Gastrocnemius medialis (tissue), 4 donors: Measurements from ENCODE around the gene STPG3. TPM values are rescaled to one million over a fixed set of nuclear protein-coding genes. Genes with fewer than 3 reads are reported as not detected.
A peak's percentile ranks its signal among the peaks of the same experiment; 100 is the strongest.

ENCODE experiments used
- ATAC-seq, 2 donors: fragments of 150-250 bp; one replicate each; pipeline ENCODE4 v1.9.1; 2016
- DNase-seq, 2 donors: peaks; one replicate each; pipeline ENCODE4 v3.0.0-alpha.2; 2019
- H3K27ac ChIP-seq, 4 donors: fragments of 200-600 bp; sonication (generic); 1 replicate in 1 of 4; 2 replicates in 3 of 4; pipeline ENCODE4 v1.5.1; 2016 to 2018; ENCODE audit warnings: mild to moderate bottlenecking in 2 of 4, moderate library complexity in 1 of 4
- H3K27me3 ChIP-seq, 3 donors: fragments of 200-600 bp; sonication (generic) in 2 of 3; 1 replicate in 1 of 3; 2 replicates in 2 of 3; pipeline versions ENCODE4 v1.5.1 to v1.6.0; 2016 to 2019; ENCODE audit warnings: mild to moderate bottlenecking in 1 of 3, moderate library complexity in 1 of 3
- H3K36me3 ChIP-seq, 2 donors: fragments of 200-600 bp; sonication (generic) in 1 of 2; one replicate each; pipeline ENCODE4 v1.5.1; 2017 to 2018
- H3K4me1 ChIP-seq, 2 donors: fragments of 200-600 bp; sonication (generic) in 1 of 2; one replicate each; pipeline ENCODE4 v1.5.1; 2016 to 2017; ENCODE audit warnings: mild to moderate bottlenecking in 2 of 2
- H3K4me3 ChIP-seq, 4 donors: fragments of 200-600 bp; sonication (generic) in 3 of 4; 1 replicate in 1 of 4; 2 replicates in 3 of 4; pipeline ENCODE4 v1.5.1; 2016 to 2019; ENCODE audit warnings: mild to moderate bottlenecking in 2 of 4
- H3K9me3 ChIP-seq, 3 donors: fragments of 200-600 bp; sonication (generic) in 2 of 3; 1 replicate in 1 of 3; 2 replicates in 2 of 3; pipeline ENCODE4 v1.5.1; 2016 to 2019
- CTCF ChIP-seq, 5 experiments: fragments of 450-650 bp in 3 of 5; fragments of 200-600 bp in 2 of 5; sonication (generic) in 2 of 5; IDR thresholded peaks in 4 of 5; conservative IDR thresholded peaks in 1 of 5; 1 replicate in 4 of 5; 2 replicates in 1 of 5; pipeline ENCODE4 v1.5.1; 2016 to 2019; ENCODE audit warnings: antibody characterized with exemption in 5 of 5, mild to moderate bottlenecking in 3 of 5, moderate library complexity in 3 of 5
- POLR2A ChIP-seq, 2 donors: fragments of 450-650 bp; IDR thresholded peaks; one replicate each; pipeline ENCODE4 v1.6.1; 2017; ENCODE audit warnings: antibody characterized with exemption in 2 of 2, mild to moderate bottlenecking in 2 of 2, moderate library complexity in 2 of 2
- in situ Hi-C, 4 donors: fragments of 200-750 bp; cut with MboI; loops; one replicate each; pipeline versions ENCODE4 v1.15.0 to v1.8.0; 2017; ENCODE audit warnings: low sequenced_read_pairs in 4 of 4
- intact Hi-C: fragments of 100-400 bp; cut with DNase I; formaldehyde crosslinking; loops from one replicate; pipeline ENCODE4 v1.15.1; 2023; ENCODE audit warnings: low total_unique reads
- total RNA-seq, 4 donors: library from RNA; depleted of rRNA; stranded (reverse); fragments of >200 nt; gene quantifications; one replicate each; pipeline versions ENCODE4 v1.1.0 to v1.2.3, GENCODE V29; 2016

The STPG3 gene
- total RNA-seq, 4 donors from 2014 or later, result not detected

GRCh38 chr9:137221095-137221505, 30.0 kb upstream of the STPG3 start:
- H3K36me3 ChIP-seq, result no peaks in the 10 kb centered on the region
- intact Hi-C loops (loop anchor here (5.0 kb wide), 1 partner anchor 46 kb away; no protein-coding TSS in a partner anchor), in situ Hi-C loops (loop anchor here in 1 of 4 donors (10.0 kb wide), 1 partner anchor 96 kb away; no protein-coding TSS in a partner anchor)
- peak overlapping the region in 2 of 4 donors; percentile 49 to 50 for H3K4me3 ChIP-seq
- DNase-seq, result no peak
- peaks cover 17 to 32% of the 10 kb centered on the region in 2 donors for H3K4me1 ChIP-seq
- H3K9me3 ChIP-seq, result no peaks in the 10 kb centered on the region
- H3K27me3 ChIP-seq, result no peaks in the 10 kb centered on the region
- ATAC-seq, result no peak
- H3K27ac ChIP-seq, result no peak overlapping the region
- no peak for TF ChIP-seq POLR2A (IDR thresholded peaks at IDR 0.05)
- no peak for TF ChIP-seq CTCF (IDR thresholded peaks at IDR 0.05 in 4 of 5, conservative IDR thresholded peaks at IDR 0.05 in 1 of 5)

- H3K4me1 ChIP-seq, result peaks cover 17 to 32% of the 10 kb centered on the region in 2 donors
- intact Hi-C loops (loop anchor here (5.0 kb wide), 1 partner anchor 46 kb away; no protein-coding TSS in a partner anchor), in situ Hi-C loops (loop anchor here in 1 of 4 donors (10.0 kb wide), 1 partner anchor 97 kb away; no protein-coding TSS in a partner anchor)
- no peaks in the 10 kb centered on the region for H3K9me3 ChIP-seq
- H3K27me3 ChIP-seq, result no peaks in the 10 kb centered on the region
- H3K4me3 ChIP-seq, result peak overlapping the region; percentile 34 to 50 (median 48)
- TF ChIP-seq POLR2A (IDR thresholded peaks at IDR 0.05) (no peak), CTCF (IDR thresholded peaks at IDR 0.05 in 4 of 5, conservative IDR thresholded peaks at IDR 0.05 in 1 of 5) (no peak)
- DNase-seq (no peak), ATAC-seq (no peak)
- peak overlapping the region in 1 of 4 donors; percentile 42 for H3K27ac ChIP-seq
- H3K36me3 ChIP-seq, result no peaks in the 10 kb centered on the region
These were observed 29.5 kb upstream of the STPG3 start for GRCh38 chr9:137221506-137222111.

- intact Hi-C loops, result loop anchor here (1.0 to 5.0 kb wide), 4 partner anchors 22 to 45 kb away; partner anchors contain the start of genes ANAPC2, NELFB, SSNA1 and TPRN
- TF ChIP-seq POLR2A (IDR thresholded peaks at IDR 0.05) (peak in 1 of 2 donors; percentile 7), CTCF (IDR thresholded peaks at IDR 0.05 in 4 of 5, conservative IDR thresholded peaks at IDR 0.05 in 1 of 5) (no peak)
- Histone ChIP-seq H3K9me3 (no peaks in the 10 kb centered on the region), H3K4me1 (peaks cover 11 to 26% of the 10 kb centered on the region in 2 donors), H3K4me3 (peak within 1 kb of the TSS; percentile 63 to 94 (median 82)), H3K27me3 (peaks cover 0 to 4% (median 2%) of the 10 kb centered on the region in 3 donors), H3K27ac (peak within 1 kb of the TSS; percentile 87 to 93 (median 90)), H3K36me3 (no peaks in the 10 kb centered on the region)
- ATAC-seq (peak; percentile 14 to 31), DNase-seq (no peak)
- in situ Hi-C loops, result loop anchor here in 1 of 4 donors (10.0 kb wide), 1 partner anchor 98 kb away; no protein-coding TSS in a partner anchor
These were observed 28.7 kb upstream of the STPG3 start, which contains the start of gene RNF208 for GRCh38 chr9:137222190-137223077. TSS of gene RNF208 (minus strand) at chr9:137222240. CDS start at chr9:137221212, 1,028 bp downstream.

- peak overlapping the region; percentile 63 to 94 (median 88) for H3K4me3 ChIP-seq
- ATAC-seq (peak; percentile 89 to 90), DNase-seq (peak; percentile 97 to 98)
- peaks cover 8 to 21% of the 10 kb centered on the region in 2 donors for H3K4me1 ChIP-seq
- in situ Hi-C loops, result loop anchor here in 1 of 4 donors (10.0 kb wide), 1 partner anchor 99 kb away; no protein-coding TSS in a partner anchor
- no peaks in the 10 kb centered on the region for H3K36me3 ChIP-seq
- intact Hi-C loops, result loop anchor here (1.0 to 5.0 kb wide), 4 partner anchors 23 to 44 kb away; partner anchors contain the start of genes ANAPC2, NELFB, SSNA1 and TPRN
- peak overlapping the region; percentile 87 to 93 (median 90) for H3K27ac ChIP-seq
- no peak for TF ChIP-seq CTCF (IDR thresholded peaks at IDR 0.05 in 4 of 5, conservative IDR thresholded peaks at IDR 0.05 in 1 of 5)
- TF ChIP-seq POLR2A (IDR thresholded peaks at IDR 0.05), result peak; percentile 61
- peaks cover 5 to 7% (median 7%) of the 10 kb centered on the region in 3 donors for H3K27me3 ChIP-seq
- no peaks in the 10 kb centered on the region for H3K9me3 ChIP-seq
These were observed 27.8 kb upstream of the STPG3 start for GRCh38 chr9:137223078-137223970.
